Smooth muscle cell (in vitro differentiated cells): Measurements from ENCODE around the gene GRID2. TPM values are rescaled to one million over a fixed set of nuclear protein-coding genes. Genes with fewer than 3 reads are reported as not detected.

Source experiments
- DNase-seq: peaks from one replicate; lab custom pipeline; 2025; ENCODE audit not compliant: unreplicated experiment; lab: John Stamatoyannopoulos, UW
- H2AFZ ChIP-seq: fragments of 200-600 bp; sonication (generic); 2 replicates; pipeline ENCODE4 v1.6.0; 2016; ENCODE audit warnings: antibody characterized with exemption, low read depth, mild to moderate bottlenecking
- H3F3A ChIP-seq: fragments of 200-600 bp; sonication (generic); 2 replicates; pipeline ENCODE4 v1.6.0; 2017; ENCODE audit warnings: antibody characterized with exemption, low read depth
- H3K27ac ChIP-seq: fragments of 200-600 bp; sonication (generic); 2 replicates; pipeline ENCODE4 v1.5.1; 2016; ENCODE audit warnings: low read depth, mild to moderate bottlenecking
- H3K27me3 ChIP-seq: fragments of 200-600 bp; sonication (generic); 2 replicates; pipeline ENCODE4 v1.6.1; 2016; ENCODE audit warnings: low read depth, mild to moderate bottlenecking
- H3K36me3 ChIP-seq: fragments of 200-600 bp; sonication (generic); 2 replicates; pipeline ENCODE4 v1.5.1; 2016; ENCODE audit warnings: low read depth
- H3K4me1 ChIP-seq: fragments of 200-600 bp; sonication (generic); 2 replicates; pipeline ENCODE4 v1.5.1; 2016; ENCODE audit warnings: low read depth
- H3K4me2 ChIP-seq: fragments of 200-600 bp; sonication (generic); 2 replicates; pipeline ENCODE4 v1.6.0; 2016; ENCODE audit warnings: mild to moderate bottlenecking
- H3K4me3 ChIP-seq: fragments of 200-600 bp; sonication (generic); 2 replicates; pipeline ENCODE4 v1.5.1; 2016; ENCODE audit warnings: mild to moderate bottlenecking
- H3K79me2 ChIP-seq: fragments of 200-600 bp; sonication (generic); 2 replicates; pipeline ENCODE4 v1.6.0; 2016; ENCODE audit warnings: low read depth, mild to moderate bottlenecking
- H3K9ac ChIP-seq: fragments of 200-600 bp; sonication (generic); 2 replicates; pipeline ENCODE4 v1.6.0; 2016; ENCODE audit warnings: low read depth
- H3K9me3 ChIP-seq: fragments of 200-600 bp; sonication (generic); replicated peaks from 2 replicates; pipeline ENCODE4 v1.5.1; 2016; ENCODE audit warnings: low read depth
- H4K20me1 ChIP-seq: fragments of 200-600 bp; sonication (generic); 2 replicates; pipeline ENCODE4 v1.6.0; 2016; ENCODE audit warnings: low read depth
- WGBS: methylation state at CpG from one replicate; pipeline ENCODE4 v1.1.7; 2016; ENCODE audit warnings: low lambda C conversion rate; 5-methylcytosine and 5-hydroxymethylcytosine counted together
- polyA plus RNA-seq: library from polyadenylated mRNA; unstranded; fragments of >200 nt; fragmentation: Nextera tagmentation; extraction: Ambion mirVana; gene quantifications from 2 replicates; pipeline ENCODE4 v1.2.1, GENCODE V29; 2016
- total RNA-seq: library from RNA; depleted of rRNA; stranded (reverse); fragments of >200 nt; gene quantifications from 2 replicates; pipeline ENCODE4 v1.2.3, GENCODE V29; 2014
- TF ChIP-seq, protein P1 (sequence below): fragments of 200-600 bp; sonication (generic); IDR thresholded peaks from 2 replicates; pipeline ENCODE4 v1.5.1; 2017; ENCODE audit warnings: borderline replicate concordance, mild to moderate bottlenecking, antibody characterized with exemption; ENCODE audit not compliant: insufficient read depth, poor library complexity, severe bottlenecking

Gene GRID2
- total and polyA plus RNA-seq, 2 experiments from 2014 or later, result 1.2 TPM; not detected in 1

DNA sequence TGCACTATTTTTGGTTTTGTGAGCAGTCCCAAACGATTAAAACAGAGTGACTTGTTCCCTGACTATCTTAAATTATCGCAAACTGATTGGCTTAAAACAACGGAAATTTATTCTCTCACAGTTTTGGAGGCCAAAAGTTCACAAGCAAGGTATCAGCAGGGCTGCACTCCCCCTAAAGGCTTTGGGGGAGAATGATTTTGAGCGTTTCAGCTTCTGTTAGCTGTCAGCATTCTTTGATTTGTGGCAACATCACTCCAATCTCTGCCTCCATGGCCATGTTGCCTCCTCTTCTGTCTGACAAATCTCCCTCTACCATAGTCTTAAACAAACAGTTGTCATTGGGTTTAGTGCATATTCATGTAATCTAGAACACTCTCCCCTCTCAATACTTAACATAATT is 1065.2 kb downstream of the GRID2 start:
- Histone ChIP-seq H3K36me3 (no peaks in the 10 kb centered on the region), H4K20me1 (no peaks in the 10 kb centered on the region), H3K4me3 (no peak overlapping the region), H3K9me3 (no peaks in the 10 kb centered on the region), H3K4me1 (no peaks in the 10 kb centered on the region), H3K9ac (no peak overlapping the region), H2AFZ (no peak overlapping the region), H3K4me2 (no peak overlapping the region), H3F3A (no peaks in the 10 kb centered on the region), H3K79me2 (no peaks in the 10 kb centered on the region), H3K27me3 (no peaks in the 10 kb centered on the region), H3K27ac (no peak overlapping the region)
- TF ChIP-seq, protein P1, sequence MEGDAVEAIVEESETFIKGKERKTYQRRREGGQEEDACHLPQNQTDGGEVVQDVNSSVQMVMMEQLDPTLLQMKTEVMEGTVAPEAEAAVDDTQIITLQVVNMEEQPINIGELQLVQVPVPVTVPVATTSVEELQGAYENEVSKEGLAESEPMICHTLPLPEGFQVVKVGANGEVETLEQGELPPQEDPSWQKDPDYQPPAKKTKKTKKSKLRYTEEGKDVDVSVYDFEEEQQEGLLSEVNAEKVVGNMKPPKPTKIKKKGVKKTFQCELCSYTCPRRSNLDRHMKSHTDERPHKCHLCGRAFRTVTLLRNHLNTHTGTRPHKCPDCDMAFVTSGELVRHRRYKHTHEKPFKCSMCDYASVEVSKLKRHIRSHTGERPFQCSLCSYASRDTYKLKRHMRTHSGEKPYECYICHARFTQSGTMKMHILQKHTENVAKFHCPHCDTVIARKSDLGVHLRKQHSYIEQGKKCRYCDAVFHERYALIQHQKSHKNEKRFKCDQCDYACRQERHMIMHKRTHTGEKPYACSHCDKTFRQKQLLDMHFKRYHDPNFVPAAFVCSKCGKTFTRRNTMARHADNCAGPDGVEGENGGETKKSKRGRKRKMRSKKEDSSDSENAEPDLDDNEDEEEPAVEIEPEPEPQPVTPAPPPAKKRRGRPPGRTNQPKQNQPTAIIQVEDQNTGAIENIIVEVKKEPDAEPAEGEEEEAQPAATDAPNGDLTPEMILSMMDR, result no peak
- 67% methylated on average over 4 of the region's 4 CpGs for WGBS
- DNase-seq, result no peak

DNA sequence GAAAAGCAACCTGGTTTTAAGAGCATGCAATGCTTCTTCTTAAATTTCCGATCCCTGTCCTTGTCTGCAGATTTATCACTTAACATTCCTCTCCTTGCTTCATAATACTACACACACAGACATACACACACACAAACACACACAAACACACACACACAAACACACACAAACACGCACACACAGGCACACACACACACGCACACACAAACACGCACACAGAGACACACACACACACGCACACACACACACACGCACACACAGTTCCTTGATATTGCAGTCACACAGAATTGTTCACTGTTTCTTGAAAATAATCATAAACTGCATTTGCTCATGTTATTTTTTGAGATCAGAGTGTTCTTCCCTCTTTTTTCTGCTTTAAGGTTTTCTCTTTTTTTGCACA is 1066.5 kb downstream of the GRID2 start:
- WGBS, result 90% methylated on average over 6 of the region's 6 CpGs
- DNase-seq, result no peak
- no peaks in the 10 kb centered on the region for H4K20me1 ChIP-seq
- H3K4me3 ChIP-seq, result no peak overlapping the region
- H3K4me1 ChIP-seq, result no peaks in the 10 kb centered on the region
- no peak overlapping the region for H2AFZ ChIP-seq
- no peak overlapping the region for H3K9ac ChIP-seq
- H3F3A ChIP-seq, result no peaks in the 10 kb centered on the region
- TF ChIP-seq, protein P1, result no peak
- H3K27ac ChIP-seq, result no peak overlapping the region
- H3K79me2 ChIP-seq, result no peaks in the 10 kb centered on the region
- H3K27me3 ChIP-seq, result no peaks in the 10 kb centered on the region
- no peak overlapping the region for H3K4me2 ChIP-seq
- no peaks in the 10 kb centered on the region for H3K9me3 ChIP-seq
- H3K36me3 ChIP-seq, result no peaks in the 10 kb centered on the region

DNA sequence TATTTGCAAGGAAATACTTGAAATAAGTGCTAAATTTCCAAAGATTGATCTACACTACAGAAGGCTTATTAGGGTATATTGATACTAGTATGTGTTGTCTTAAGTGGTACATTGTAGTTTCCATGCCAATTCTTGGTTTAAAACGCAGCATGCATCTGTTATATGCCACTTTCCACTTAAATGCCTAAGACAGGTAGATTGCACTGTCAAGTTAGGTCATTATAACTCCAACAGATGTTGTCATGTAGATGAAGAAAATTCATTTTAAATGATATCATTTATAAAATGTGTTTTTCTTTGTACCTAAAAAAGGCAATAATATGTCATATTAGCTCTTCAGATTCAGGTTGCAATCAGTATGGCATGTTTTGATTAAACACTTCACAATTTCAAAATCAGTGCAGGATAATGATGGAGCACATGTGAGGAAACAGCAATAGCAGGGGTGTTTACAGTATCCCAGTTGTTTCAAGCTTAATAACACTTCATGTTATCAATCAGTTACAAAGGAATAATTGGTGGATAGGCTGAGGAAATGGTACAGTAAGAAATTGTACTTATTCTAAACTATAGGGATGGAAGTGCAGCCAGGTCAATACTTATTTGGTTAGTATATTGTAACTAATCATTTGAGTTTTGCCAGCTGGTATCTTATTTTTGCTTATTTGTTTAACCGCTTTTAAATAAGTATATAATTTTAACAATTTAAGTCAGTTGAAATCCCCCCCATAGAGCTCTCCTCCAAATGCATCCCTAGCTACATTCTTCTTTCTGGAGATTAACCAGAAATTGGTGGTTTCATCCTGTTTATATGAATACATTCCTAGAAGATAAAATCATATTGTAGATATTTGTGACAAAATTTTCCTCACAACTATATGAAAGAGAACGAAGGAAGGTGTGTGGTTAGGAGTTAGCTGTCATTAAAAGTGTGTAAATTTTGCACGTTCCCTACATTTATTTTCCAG is 1070.4 kb downstream of the GRID2 start:
- Histone ChIP-seq H3K4me2 (no peak overlapping the region), H3K9ac (no peak overlapping the region), H3K27me3 (no peaks in the 10 kb centered on the region), H3K27ac (no peak overlapping the region), H3K36me3 (no peaks in the 10 kb centered on the region), H3F3A (no peaks in the 10 kb centered on the region), H2AFZ (no peak overlapping the region), H3K79me2 (no peaks in the 10 kb centered on the region), H3K9me3 (no peaks in the 10 kb centered on the region), H4K20me1 (no peaks in the 10 kb centered on the region), H3K4me1 (no peaks in the 10 kb centered on the region), H3K4me3 (no peak overlapping the region)
- no peak for DNase-seq
- TF ChIP-seq, protein P1, result no peak
- WGBS, result 89% methylated on average over 4 of the region's 4 CpGs

DNA sequence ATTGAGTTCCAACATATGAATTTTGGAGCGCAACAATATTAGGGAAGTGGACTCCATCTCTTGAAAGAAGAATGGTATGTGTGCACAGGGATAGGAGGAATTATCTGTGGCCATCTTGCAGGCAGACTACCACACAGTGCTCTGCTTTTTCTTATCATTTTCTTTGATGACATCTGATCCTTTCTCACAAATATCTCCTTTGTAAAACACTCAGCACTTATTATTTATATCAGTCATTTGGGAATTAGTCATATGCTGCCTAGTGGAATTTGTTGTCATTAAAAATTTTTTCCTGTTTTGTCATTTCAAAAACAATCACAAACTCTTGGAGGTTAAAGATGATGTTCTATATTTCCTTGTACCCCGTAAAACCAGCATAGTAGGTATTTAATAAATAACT is 1080.5 kb downstream of the GRID2 start:
- H3K27ac ChIP-seq, result no peak overlapping the region
- H3K4me3 ChIP-seq, result no peak overlapping the region
- no peaks in the 10 kb centered on the region for H3K4me1 ChIP-seq
- H3K27me3 ChIP-seq, result no peaks in the 10 kb centered on the region
- no peaks in the 10 kb centered on the region for H3F3A ChIP-seq
- no peaks in the 10 kb centered on the region for H3K79me2 ChIP-seq
- DNase-seq, result no peak
- TF ChIP-seq, protein P1, result no peak
- peak overlapping the region; percentile 33 for H3K4me2 ChIP-seq
- WGBS, result 88% methylated on average over 2 of the region's 2 CpGs
- no peak overlapping the region for H2AFZ ChIP-seq
- no peak overlapping the region for H3K9ac ChIP-seq
- no peaks in the 10 kb centered on the region for H3K36me3 ChIP-seq
- no peaks in the 10 kb centered on the region for H3K9me3 ChIP-seq
- H4K20me1 ChIP-seq, result no peaks in the 10 kb centered on the region
